Measurements from ENCODE around the gene SENP8. TPM values are rescaled to one million over a fixed set of nuclear protein-coding genes. Genes with fewer than 3 reads are reported as not detected.
A peak's percentile ranks its signal among the peaks of the same experiment; 100 is the strongest.

The SENP8 gene
- total and polyA plus RNA-seq, 4 donors, result 0.67 to 1.0 (median 0.88) TPM

- no peak overlapping the region for H3K27ac ChIP-seq (ENCODE audit: low read depth in 1 of 2, low read length in 2 of 2)
- WGBS, result 98% methylated on average over 3 of the region's 3 CpGs
- no peak overlapping the region for H3K4me3 ChIP-seq (ENCODE audit: low read depth in 1 of 3, low read length in 3 of 3)
- H3K27me3 ChIP-seq (ENCODE audit: control insufficient read depth in 4 of 4, insufficient read depth in 4 of 4, low read length in 3 of 4), result peaks cover 0 to 6% (median 0%) of the 10 kb centered on the region in 4 donors
- TF ChIP-seq MAX (IDR thresholded peaks at IDR 0.05) (no peak), ATF3 (IDR thresholded peaks at IDR 0.05) (no peak), HNF4G (IDR thresholded peaks at IDR 0.05) (no peak), CTCF (IDR thresholded peaks at IDR 0.05; ENCODE audit: low read depth, low read length, missing input control) (no peak), TAF1 (conservative IDR thresholded peaks at IDR 0.05) (no peak), NR2F2 (IDR thresholded peaks at IDR 0.05) (no peak), YY1 (IDR thresholded peaks at IDR 0.05) (no peak), GABPA (IDR thresholded peaks at IDR 0.05 in 1 of 2, conservative IDR thresholded peaks at IDR 0.05 in 1 of 2) (no peak), RAD21 (IDR thresholded peaks at IDR 0.05) (no peak), FOXA1 (IDR thresholded peaks at IDR 0.05) (no peak), ZBTB33 (IDR thresholded peaks at IDR 0.05) (no peak), HNF4A (conservative IDR thresholded peaks at IDR 0.05) (no peak), EGR1 (IDR thresholded peaks at IDR 0.05; ENCODE audit: low read depth in 2 of 2) (no peak), FOXA2 (IDR thresholded peaks at IDR 0.05) (no peak)
- no peak overlapping the region for H3K9ac ChIP-seq (ENCODE audit: low read depth in 1 of 2, low read length in 2 of 2)
- peaks cover 0 to 8% (median 5%) of the 10 kb centered on the region in 4 donors for H3K4me1 ChIP-seq (ENCODE audit: control insufficient read depth in 4 of 4, insufficient read depth in 4 of 4, low read length in 3 of 4)
- no peaks in the 10 kb centered on the region for H3K9me3 ChIP-seq (ENCODE audit: control insufficient read depth in 4 of 4, low read length in 3 of 4)
- H3K36me3 ChIP-seq (ENCODE audit: control insufficient read depth in 4 of 4, insufficient read depth in 3 of 4, low read depth in 1 of 4, low read length in 3 of 4), result no peaks in the 10 kb centered on the region
- DNase-seq (ENCODE audit: low spot score), result no peak
Observed at GRCh38 chr15:72182244-72182643, 64.0 kb downstream of the SENP8 start.

GRCh38 chr15:72182673-72183072 is 64.5 kb downstream of the SENP8 start:
- Histone ChIP-seq H3K9me3 (ENCODE audit: control insufficient read depth in 4 of 4, low read length in 3 of 4) (no peaks in the 10 kb centered on the region), H3K9ac (ENCODE audit: low read depth in 1 of 2, low read length in 2 of 2) (no peak overlapping the region), H3K36me3 (ENCODE audit: control insufficient read depth in 4 of 4, insufficient read depth in 3 of 4, low read depth in 1 of 4, low read length in 3 of 4) (no peaks in the 10 kb centered on the region), H3K27me3 (ENCODE audit: control insufficient read depth in 4 of 4, insufficient read depth in 4 of 4, low read length in 3 of 4) (peaks cover 0 to 9% (median 0%) of the 10 kb centered on the region in 4 donors), H3K4me3 (ENCODE audit: low read depth in 1 of 3, low read length in 3 of 3) (no peak overlapping the region), H3K27ac (ENCODE audit: low read depth in 1 of 2, low read length in 2 of 2) (no peak overlapping the region), H3K4me1 (ENCODE audit: control insufficient read depth in 4 of 4, insufficient read depth in 4 of 4, low read length in 3 of 4) (peaks cover 0 to 8% (median 5%) of the 10 kb centered on the region in 4 donors)
- TF ChIP-seq ATF3 (IDR thresholded peaks at IDR 0.05), result no peak
- TF ChIP-seq HNF4G (IDR thresholded peaks at IDR 0.05), result peak; percentile 60
- TF ChIP-seq HNF4A (conservative IDR thresholded peaks at IDR 0.05), result peak; percentile 78 to 88
- TF ChIP-seq RXRA (IDR thresholded peaks at IDR 0.05), result peak in 1 of 2 donors; percentile 23
- no peak for TF ChIP-seq TAF1 (conservative IDR thresholded peaks at IDR 0.05)
- TF ChIP-seq CTCF (IDR thresholded peaks at IDR 0.05; ENCODE audit: low read depth, low read length, missing input control), result no peak
- no peak for TF ChIP-seq NR2F2 (IDR thresholded peaks at IDR 0.05)
- no peak for TF ChIP-seq MAX (IDR thresholded peaks at IDR 0.05)
- TF ChIP-seq JUND (IDR thresholded peaks at IDR 0.05), result no peak
- no peak for TF ChIP-seq REST (IDR thresholded peaks at IDR 0.05)
- TF ChIP-seq SP1 (IDR thresholded peaks at IDR 0.05), result peak; percentile 8
- TF ChIP-seq ZBTB33 (IDR thresholded peaks at IDR 0.05), result no peak
- no peak for TF ChIP-seq FOXA1 (IDR thresholded peaks at IDR 0.05)
- WGBS, result 51% methylated on average over 3 of the region's 3 CpGs
- DNase-seq (ENCODE audit: low spot score), result no peak
